Hematopoietic multipotent progenitor cell treated with erythropoietin and hydrocortisone succinate and interleukin-3 and kit ligand, for 17 days (in vitro differentiated cells): ENCODE measurements around the gene TTC31.

Experiments used
- DNase-seq: peaks from one replicate; pipeline ENCODE4 v3.0.0-alpha.2; 2015; ENCODE audit warnings: low spot score

Gene TTC31

GRCh38 chr2:74505448-74506246, 22.8 kb downstream of the TTC31 start:
- no peak for DNase-seq

GRCh38 chr2:74507145-74507925, 24.5 kb downstream of the TTC31 start, which contains the start of gene PCGF1:
Gene PCGF1, minus strand, starts transcription at chr2:74507695. Its CDS starts 27 bp downstream, at chr2:74507668.
- DNase-seq, result peak; percentile 100

- no peak for DNase-seq
These were observed 25.1 kb downstream of the TTC31 start for GRCh38 chr2:74507926-74508520.

GRCh38 chr2:74510272-74510671, 27.4 kb downstream of the TTC31 start:
- no peak for DNase-seq

- no peak for DNase-seq
These were observed 28.5 kb downstream of the TTC31 start for GRCh38 chr2:74511104-74511989.

- no peak for DNase-seq
These were observed 30.1 kb downstream of the TTC31 start for GRCh38 chr2:74512744-74513604.

- no peak for DNase-seq
These were observed 30.9 kb downstream of the TTC31 start for GRCh38 chr2:74513605-74514367.

- DNase-seq, result no peak
These were observed 31.7 kb downstream of the TTC31 start, which contains the start of gene TLX2 for GRCh38 chr2:74514368-74515270. Gene TLX2, plus strand, starts transcription at chr2:74514450. Its CDS starts 357 bp downstream, at chr2:74514807.

- no peak for DNase-seq
These were observed 32.5 kb downstream of the TTC31 start for GRCh38 chr2:74515271-74515980.

GRCh38 chr2:74515981-74516633, 33.2 kb downstream of the TTC31 start:
- DNase-seq, result peak; percentile 51

GRCh38 chr2:74516650-74517049, 33.8 kb downstream of the TTC31 start:
- DNase-seq, result no peak

- DNase-seq, result no peak
These were observed 39.6 kb downstream of the TTC31 start for GRCh38 chr2:74522516-74522915.

GRCh38 chr2:74524005-74524404, 41.1 kb downstream of the TTC31 start:
- DNase-seq, result no peak

- DNase-seq, result no peak
These were observed 42.3 kb downstream of the TTC31 start for GRCh38 chr2:74524955-74525716.

- DNase-seq, result peak; percentile 28
These were observed 43.1 kb downstream of the TTC31 start, which contains the start of gene DQX1 for GRCh38 chr2:74525717-74526648. Gene DQX1, minus strand, starts transcription at chr2:74526231. Its CDS starts 502 bp downstream, at chr2:74525729.
